ENCODE data around the gene MYH11.
"Not testable (repeated sequence)": the region's sequence is repeated elsewhere in the genome, so short reads cannot be mapped to it uniquely, and the experiment has no call there.

The MYH11 gene

GRCh38 chr16:15757077-15757386 lies 99.8 kb downstream of the MYH11 start:
- no peak for DNase-seq

GRCh38 chr16:15754821-15755534 lies 101.8 kb downstream of the MYH11 start:
- no peak for DNase-seq

- no peak for DNase-seq
These were observed 103.9 kb downstream of the MYH11 start for GRCh38 chr16:15752717-15753488.

- no peak for DNase-seq
These were observed 104.9 kb downstream of the MYH11 start for GRCh38 chr16:15751940-15752339.

- no peak for DNase-seq
These were observed 106.8 kb downstream of the MYH11 start for GRCh38 chr16:15749985-15750384.

- DNase-seq: no peak
These were observed 107.5 kb downstream of the MYH11 start for GRCh38 chr16:15749371-15749770.

GRCh38 chr16:15748654-15749053 lies 108.2 kb downstream of the MYH11 start:
- DNase-seq: no peak

GRCh38 chr16:15747937-15748336 lies 108.9 kb downstream of the MYH11 start:
- no peak for DNase-seq

- no peak for DNase-seq
These were observed 110.5 kb downstream of the MYH11 start for GRCh38 chr16:15746332-15746731.

- no peak for DNase-seq
These were observed 113.2 kb downstream of the MYH11 start for GRCh38 chr16:15743657-15744056.

- no peak for DNase-seq
These were observed 114.1 kb downstream of the MYH11 start for GRCh38 chr16:15742716-15743115.

GRCh38 chr16:15741207-15741871 lies 115.5 kb downstream of the MYH11 start:
- DNase-seq: no peak

- no peak for DNase-seq
These were observed 116.9 kb downstream of the MYH11 start for GRCh38 chr16:15739950-15740349.

- DNase-seq: no peak
These were observed 117.4 kb downstream of the MYH11 start for GRCh38 chr16:15739464-15739863.

GRCh38 chr16:15737140-15737644 lies 119.6 kb downstream of the MYH11 start:
- DNase-seq: no peak

- no peak for DNase-seq
These were observed 120.3 kb downstream of the MYH11 start for GRCh38 chr16:15736529-15736928.

- no peak for DNase-seq
These were observed 121.2 kb downstream of the MYH11 start for GRCh38 chr16:15735610-15736009.

GRCh38 chr16:15732416-15732815 lies 124.4 kb downstream of the MYH11 start:
- no peak for DNase-seq

GRCh38 chr16:15729152-15729551 lies 127.7 kb downstream of the MYH11 start:
- no peak for DNase-seq

- DNase-seq: not testable (repeated sequence)
These were observed 129.1 kb downstream of the MYH11 start for GRCh38 chr16:15727697-15728096.

- DNase-seq: no peak
These were observed 130.1 kb downstream of the MYH11 start for GRCh38 chr16:15726715-15727114.

- DNase-seq: no peak
These were observed 131.1 kb downstream of the MYH11 start for GRCh38 chr16:15725641-15726240.
